ENCODE measurements around the gene TAMALIN.

Gene TAMALIN

GRCh38 chr12:51985154-51985835, 21.5 kb upstream of the TAMALIN start:
- DNase-seq, result no peak

DNA sequence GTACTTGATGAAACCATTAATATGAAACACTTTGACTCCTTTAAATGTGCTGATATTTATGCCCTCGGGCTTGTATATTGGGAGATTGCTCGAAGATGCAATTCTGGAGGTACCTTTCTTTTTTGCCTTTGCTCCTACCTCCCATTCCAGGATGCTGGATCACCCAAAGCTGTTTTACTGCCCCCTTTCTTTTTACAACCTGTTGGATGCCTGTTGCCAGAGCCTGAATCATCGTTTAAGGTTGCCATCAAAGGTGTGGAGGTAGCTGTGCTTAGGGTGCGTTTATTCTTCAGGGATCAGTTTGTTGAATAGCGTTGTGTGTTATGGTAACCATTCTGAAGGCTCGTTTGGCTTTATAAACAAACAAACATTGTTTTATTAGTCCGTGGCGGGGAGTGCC, 19.9 kb upstream of the TAMALIN start:
- DNase-seq, result no peak

DNA sequence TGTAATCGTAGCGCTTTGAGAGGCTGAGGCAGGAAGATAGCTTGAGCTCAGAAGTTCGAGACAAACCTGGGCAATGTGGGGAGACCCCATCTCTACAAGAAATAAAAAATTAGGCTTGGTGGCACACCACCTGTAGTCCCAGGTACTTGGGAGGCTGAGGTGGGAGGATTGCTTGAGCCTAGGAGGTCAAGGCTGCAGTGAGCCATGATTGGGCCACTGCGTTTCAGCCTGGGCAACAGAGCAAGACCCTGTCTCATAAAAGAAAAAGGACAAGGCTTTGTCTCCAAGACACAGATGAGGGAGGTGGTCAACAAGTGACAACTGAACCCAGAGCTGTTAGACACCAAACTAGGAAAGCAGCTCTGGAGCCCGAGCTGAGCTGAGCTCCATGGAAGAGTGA, 14.5 kb upstream of the TAMALIN start:
- no peak for DNase-seq

GRCh38 chr12:51994539-51994820, 12.3 kb upstream of the TAMALIN start:
- DNase-seq, result no peak

DNA sequence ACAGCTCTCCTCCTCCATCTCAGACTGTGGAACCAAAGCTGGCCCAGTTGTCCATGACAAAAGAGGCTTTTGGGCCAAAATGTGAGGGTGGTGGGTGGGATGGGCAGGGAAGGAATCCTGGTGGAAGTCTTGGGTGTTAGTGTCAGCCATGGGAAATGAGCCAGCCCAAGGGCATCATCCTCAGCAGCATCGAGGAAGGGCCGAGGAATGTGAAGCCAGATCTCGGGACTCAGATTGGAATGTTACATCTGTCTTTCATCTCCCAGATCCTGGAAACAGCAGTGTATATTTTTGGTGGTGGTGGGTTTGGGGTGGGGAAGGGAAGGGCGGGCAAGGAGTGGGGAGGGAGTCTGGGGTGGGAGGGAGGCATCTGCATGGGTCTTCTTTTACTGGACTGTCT, 11.8 kb upstream of the TAMALIN start:
- DNase-seq, result no peak

GRCh38 chr12:51997136-51997535, 9.6 kb upstream of the TAMALIN start:
- no peak for DNase-seq

DNA sequence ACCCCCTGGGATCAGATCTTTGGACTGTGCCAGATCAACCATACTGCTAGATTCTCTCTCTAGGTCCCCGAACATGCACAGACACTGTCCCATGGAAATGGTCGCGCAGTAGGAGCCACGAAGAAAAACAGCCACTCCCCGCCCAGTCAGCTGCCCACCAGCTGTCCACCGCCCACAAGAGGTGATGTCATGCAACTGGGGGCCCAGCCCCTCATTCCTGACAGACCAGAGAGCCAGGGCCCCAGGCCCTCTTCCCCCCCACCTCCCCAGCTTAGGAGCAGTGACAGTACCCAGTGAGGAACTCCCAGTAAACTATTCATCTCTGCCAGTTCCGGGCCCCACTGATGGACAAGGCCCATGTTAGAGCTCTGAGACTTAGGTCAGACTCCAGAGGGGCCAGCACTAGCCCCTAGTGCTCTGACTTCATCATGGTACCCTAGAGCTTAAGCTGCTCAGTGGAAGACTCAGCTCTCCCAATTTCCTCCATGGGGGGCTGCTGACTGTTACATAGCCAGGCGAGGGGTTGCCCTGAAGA, 3.7 kb upstream of the TAMALIN start:
- no peak for DNase-seq

DNA sequence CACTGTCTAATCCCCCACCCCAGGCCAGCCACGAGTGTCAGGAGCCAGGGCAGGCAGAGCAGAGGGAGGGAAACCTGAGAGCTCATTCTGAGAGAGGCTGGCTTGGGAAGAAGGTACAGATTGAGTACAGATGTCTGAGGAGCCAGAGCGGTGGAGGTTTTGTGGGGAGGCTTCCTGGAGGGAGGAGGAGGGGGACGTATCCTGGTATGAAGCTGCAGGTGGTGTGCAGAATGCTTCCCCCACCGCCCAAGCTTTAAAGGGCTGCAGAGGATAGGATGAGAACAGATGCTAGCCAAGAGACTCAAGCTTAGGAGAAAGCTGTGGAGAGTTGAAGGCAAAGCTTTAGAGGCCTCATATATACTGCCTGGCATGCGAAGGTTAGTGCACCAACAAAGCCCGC, 3.2 kb upstream of the TAMALIN start:
- DNase-seq, result no peak

DNA sequence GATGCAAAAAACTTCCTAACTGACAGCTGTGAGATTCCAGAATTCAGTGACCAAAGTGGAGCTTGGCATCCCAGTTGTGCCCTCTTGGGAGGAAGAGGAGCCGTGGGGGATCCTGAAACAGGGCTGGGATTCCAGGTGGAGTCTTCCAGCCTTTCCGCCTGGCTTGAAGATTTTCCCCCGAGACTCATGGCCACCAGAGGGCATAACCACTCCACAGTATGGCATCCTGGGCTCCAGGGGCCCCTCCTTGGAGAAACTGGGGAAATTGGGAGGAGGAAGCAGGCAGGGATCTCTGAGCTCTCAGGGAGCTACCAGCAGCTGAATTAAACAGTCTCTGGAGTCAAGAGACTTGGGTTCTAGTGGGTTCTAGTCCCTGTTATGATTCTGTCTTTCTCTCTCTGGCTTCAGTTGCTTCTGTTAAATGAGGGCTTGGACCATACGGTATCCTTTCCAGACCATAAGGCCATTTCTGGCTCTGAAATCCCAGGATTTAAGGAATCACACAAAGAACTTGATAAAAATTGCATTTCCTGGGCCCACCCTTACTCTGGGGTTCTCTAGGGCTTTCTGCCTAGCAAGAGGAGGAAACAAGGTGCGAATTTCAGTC, 2.6 kb upstream of the TAMALIN start:
- DNase-seq, result no peak

- no peak for DNase-seq
These were observed 1.4 kb upstream of the TAMALIN start for GRCh38 chr12:52005218-52005902.

DNA sequence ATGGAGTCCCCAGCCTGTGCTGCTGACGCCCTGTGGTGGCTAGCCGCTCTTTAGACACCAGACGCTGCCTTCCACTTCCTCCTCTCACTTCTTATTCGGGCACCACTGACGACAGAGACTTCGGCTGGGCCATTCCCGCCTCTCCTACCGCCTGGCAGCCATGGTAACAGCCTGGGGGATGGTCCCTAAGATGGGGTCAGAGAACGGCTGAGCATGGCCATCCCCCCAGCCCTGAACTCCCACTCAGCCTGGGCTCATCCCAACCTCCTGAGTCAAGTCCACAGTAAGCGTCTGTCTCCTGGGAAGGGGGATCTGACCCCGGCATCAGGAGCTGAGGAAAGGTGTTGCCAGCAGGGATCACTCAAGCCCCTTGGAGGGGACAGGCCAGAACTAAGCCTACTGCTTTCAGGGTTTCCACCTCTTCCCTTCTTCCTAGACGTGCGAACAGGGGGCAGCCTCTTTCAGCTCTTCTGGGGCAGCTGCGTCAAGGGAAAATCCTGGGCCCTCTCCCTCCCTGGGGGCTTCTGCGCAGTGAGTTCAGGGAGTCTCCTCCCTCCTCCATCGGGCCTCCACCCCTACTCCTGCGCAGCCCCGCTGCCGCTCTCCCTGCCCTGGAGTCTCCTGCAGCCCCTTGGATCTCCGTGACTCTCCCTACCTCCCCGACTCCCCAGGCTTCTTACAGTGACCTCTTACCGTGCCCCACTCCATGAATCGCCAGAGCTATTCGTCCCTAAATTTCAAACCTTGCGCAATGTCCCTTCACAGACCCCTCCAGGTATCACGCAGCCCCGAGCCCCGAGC, 643 bp upstream of the TAMALIN start:
- peak; percentile 46 for DNase-seq

DNA sequence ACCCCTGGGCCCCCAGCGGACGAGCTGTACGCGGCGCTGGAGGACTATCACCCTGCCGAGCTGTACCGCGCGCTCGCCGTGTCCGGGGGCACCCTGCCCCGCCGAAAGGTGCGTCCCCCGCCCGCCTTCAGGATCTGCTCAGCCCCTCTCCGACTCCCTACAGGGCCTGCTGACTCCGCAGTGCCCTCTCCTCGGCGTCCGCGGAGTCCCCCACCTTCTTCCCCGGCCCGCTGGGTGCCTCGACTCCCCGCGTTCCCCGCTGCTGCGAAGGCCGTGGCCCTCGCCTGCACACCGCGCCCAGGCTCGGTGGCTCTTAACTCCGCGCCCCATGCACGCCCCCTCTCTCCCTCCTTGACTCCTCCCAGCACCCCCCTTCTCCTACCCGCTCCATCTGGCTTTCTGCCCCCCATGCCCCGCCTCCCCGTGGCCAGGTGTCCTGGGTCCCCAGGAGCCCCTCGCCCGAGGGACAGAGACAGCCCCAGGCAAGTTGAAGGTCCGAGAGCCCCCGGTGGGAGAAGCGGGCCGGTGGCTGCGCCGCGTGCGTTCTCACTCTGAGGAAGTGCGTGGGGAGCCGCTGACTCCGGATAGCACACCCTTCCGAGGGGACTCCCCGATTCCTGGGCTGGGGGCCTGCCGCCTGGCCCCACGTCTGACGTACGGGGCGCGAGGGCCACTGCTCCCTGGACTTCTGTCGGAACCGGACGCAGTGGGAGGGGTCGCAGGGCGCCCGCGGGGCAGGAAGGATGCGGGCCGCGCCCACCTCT, 594 bp downstream of the TAMALIN start:
- DNase-seq, result peak; percentile 70

DNA sequence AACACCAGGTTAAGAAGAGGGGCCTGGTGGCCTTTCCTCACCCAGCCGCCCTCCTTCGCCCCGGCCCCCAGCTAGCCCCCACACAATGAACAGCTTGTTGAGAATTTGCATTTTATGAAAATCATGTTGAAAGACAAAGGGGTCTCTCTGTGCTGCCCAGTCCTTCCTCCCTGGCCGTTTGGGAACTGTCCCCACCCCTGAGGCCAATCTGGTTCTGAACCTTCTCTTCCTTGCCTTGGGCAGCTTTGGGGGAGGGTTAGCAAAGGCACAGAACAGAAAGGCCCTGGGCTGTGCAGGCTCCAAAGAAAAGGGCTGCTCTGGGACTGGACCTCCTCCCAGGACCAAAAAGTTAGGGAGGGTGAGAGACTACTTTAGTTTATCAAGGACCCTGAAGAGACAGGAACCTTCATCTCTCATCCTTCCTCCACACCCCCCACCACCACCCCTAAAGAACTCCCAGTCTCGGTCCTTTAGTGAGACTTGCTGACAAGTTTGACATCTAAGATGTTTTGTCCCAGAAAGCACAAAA, 1.3 kb downstream of the TAMALIN start:
- no peak for DNase-seq

DNA sequence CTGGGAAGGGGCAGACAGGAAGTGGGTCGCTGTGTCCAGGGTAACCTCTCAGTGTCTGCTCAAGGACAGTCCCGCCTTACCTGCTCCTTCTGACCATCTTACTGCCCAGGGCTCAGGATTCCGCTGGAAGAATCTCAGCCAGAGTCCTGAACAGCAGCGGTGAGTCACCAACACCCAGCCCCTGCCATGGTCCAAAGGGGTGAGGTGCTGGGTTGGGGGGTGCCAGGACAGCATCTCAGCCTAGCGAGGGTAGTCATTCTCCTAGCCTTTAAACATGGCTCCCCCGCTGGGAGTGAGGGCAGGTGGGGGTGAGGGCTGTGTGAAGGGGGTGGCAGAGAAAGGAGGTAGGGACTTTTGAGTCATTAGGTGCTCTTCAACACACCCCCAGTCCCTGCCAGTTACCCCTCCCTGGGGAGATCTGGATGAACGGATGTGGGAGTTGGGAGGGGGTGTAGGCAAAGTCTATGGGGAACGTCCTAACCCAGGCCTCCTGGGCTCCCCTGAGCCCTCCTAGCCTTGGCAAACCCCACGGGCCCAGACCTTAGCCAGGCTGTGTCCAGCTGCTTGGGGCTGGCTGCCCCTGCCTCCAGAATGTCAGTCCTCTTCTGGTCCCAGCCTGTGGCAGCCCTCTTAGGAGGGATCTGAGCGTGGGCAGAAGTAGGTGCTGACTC, 2.5 kb downstream of the TAMALIN start:
- DNase-seq, result no peak

DNA sequence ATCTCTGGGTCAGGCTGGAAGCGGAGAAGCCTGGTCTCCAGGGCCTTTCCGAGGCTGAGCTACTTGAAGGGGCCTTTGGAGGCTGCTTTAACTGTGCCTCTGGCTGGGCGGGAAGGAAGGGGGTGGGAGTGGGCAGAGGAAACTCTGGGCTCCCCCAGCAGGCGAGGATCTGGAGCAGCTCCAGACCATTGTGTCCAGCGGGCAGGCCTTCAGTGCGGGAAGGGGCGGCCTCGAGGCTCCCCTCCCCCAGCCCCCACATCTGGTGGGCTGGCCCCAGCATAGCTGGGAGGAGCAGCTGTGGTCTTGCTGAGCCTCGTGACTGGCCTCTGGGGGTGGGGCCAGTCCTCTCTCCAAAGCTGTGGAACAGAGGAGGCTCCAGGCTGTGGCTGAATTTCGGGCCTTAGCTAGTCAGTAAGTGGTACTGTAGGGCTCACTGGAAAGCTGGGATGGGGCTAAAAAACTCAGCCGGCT, 3.4 kb downstream of the TAMALIN start:
- no peak for DNase-seq

- no peak for DNase-seq
These were observed 4.2 kb downstream of the TAMALIN start for GRCh38 chr12:52010692-52011601.

- no peak for DNase-seq
These were observed 5.0 kb downstream of the TAMALIN start for GRCh38 chr12:52011602-52012214.

- no peak for DNase-seq
These were observed 7.0 kb downstream of the TAMALIN start for GRCh38 chr12:52013626-52014310.

Data from CD4-positive, alpha-beta T cell treated with Interleukin-10 for 1 hour (primary cell).